PC-9 (cell line): ENCODE data around the gene KIF26A. TPM values are rescaled to one million over a fixed set of nuclear protein-coding genes. Genes with fewer than 3 reads are reported as not detected.

Experiments
- BruUV-seq: library from RNA; stranded (reverse); fragments of 400-500 nt; replicated peaks from 2 replicates; lab custom pipeline; 2021; lab: Mats Ljungman, UMichigan
- CTCF ChIA-PET: fragments of 300-600 bp; sonication (Branson Sonifier 250); formaldehyde crosslinking; loops from one replicate; lab custom pipeline; 2022; ENCODE audit warnings: antibody characterized with exemption; lab: Charles Lee
- POLR2A ChIA-PET: fragments of 300-600 bp; sonication (Branson Sonifier 250); formaldehyde crosslinking; loops from one replicate; lab custom pipeline; 2022; ENCODE audit warnings: antibody characterized with exemption; ENCODE audit not compliant: unreplicated experiment; lab: Charles Lee
- DNase-seq, 2 experiments: peaks; one replicate each; pipeline versions ENCODE4 v3.0.0 to v3.0.0-alpha.2; 2015 to 2022; ENCODE audit warnings: mixed read lengths in 1 of 2
- H2AFZ ChIP-seq: fragments of 200-600 bp; sonication (generic); 2 replicates; pipeline ENCODE4 v1.8.1; 2017; ENCODE audit warnings: antibody characterized with exemption
- H3F3A ChIP-seq: fragments of 200-600 bp; sonication (generic); 2 replicates; pipeline ENCODE4 v1.8.1; 2017; ENCODE audit warnings: antibody characterized with exemption, mild to moderate bottlenecking, low read depth; ENCODE audit not compliant: insufficient read depth
- H3K27ac ChIP-seq: fragments of 200-600 bp; sonication (generic); 2 replicates; pipeline ENCODE4 v1.6.1; 2016; ENCODE audit warnings: mixed run types
- H3K27me3 ChIP-seq: fragments of 200-600 bp; sonication (generic); 2 replicates; pipeline ENCODE4 v1.6.1; 2016; ENCODE audit warnings: low read depth, mixed run types; ENCODE audit not compliant: insufficient read depth
- H3K36me3 ChIP-seq: fragments of 200-600 bp; sonication (generic); 2 replicates; pipeline ENCODE4 v1.6.1; 2016; ENCODE audit warnings: low read depth, mixed run types
- H3K4me1 ChIP-seq: fragments of 200-600 bp; sonication (generic); replicated peaks from 2 replicates; pipeline ENCODE4 v1.6.1; 2016; ENCODE audit warnings: mixed run types; ENCODE audit not compliant: insufficient read depth
- H3K4me2 ChIP-seq: fragments of 200-600 bp; sonication (generic); 2 replicates; pipeline ENCODE4 v1.6.1; 2017; ENCODE audit warnings: mixed run types
- H3K4me3 ChIP-seq: fragments of 200-600 bp; sonication (generic); 2 replicates; pipeline ENCODE4 v1.6.1; 2016; ENCODE audit warnings: mixed run types
- H3K79me2 ChIP-seq: fragments of 200-600 bp; sonication (generic); 2 replicates; pipeline ENCODE4 v1.6.1; 2017; ENCODE audit warnings: low read depth, mixed run types
- H3K9me2 ChIP-seq: fragments of 200-600 bp; sonication (generic); 2 replicates; pipeline ENCODE4 v1.8.1; 2017; ENCODE audit warnings: mild to moderate bottlenecking; ENCODE audit not compliant: insufficient read depth
- H3K9me3 ChIP-seq: fragments of 200-600 bp; sonication (generic); 2 replicates; pipeline ENCODE4 v1.8.1; 2016; ENCODE audit warnings: low read depth; ENCODE audit not compliant: insufficient read depth
- H4K20me1 ChIP-seq: fragments of 200-600 bp; sonication (generic); 2 replicates; pipeline ENCODE4 v1.8.1; 2017; ENCODE audit not compliant: insufficient read depth
- CTCF ChIP-seq: fragments of 200-600 bp; sonication (generic); conservative IDR thresholded peaks from 2 replicates; pipeline ENCODE4 v1.6.1; 2017; ENCODE audit warnings: mixed run types, antibody characterized with exemption, mild to moderate bottlenecking, moderate library complexity
- EZH2 ChIP-seq: fragments of 200-600 bp; sonication (generic); IDR thresholded peaks from 2 replicates; pipeline ENCODE4 v1.8.0; 2017; ENCODE audit warnings: antibody characterized with exemption, low read depth
- intact Hi-C: fragments of 100-400 bp; cut with micrococcal nuclease; formaldehyde crosslinking; loops from one replicate; pipeline ENCODE4 v1.10.0; 2022; ENCODE audit not compliant: unreplicated experiment
- total RNA-seq: library from RNA; stranded (reverse); gene quantifications from 2 replicates; pipeline ENCODE4 v1.2.3, GENCODE V29; 2021

KIF26A gene
- total RNA-seq, 1 experiment from 2014 or later = 0.17 TPM

- Histone ChIP-seq H3K79me2 (no peaks in the 10 kb centered on the region), H3K36me3 (no peaks in the 10 kb centered on the region), H2AFZ (no peak overlapping the region), H3K9me3 (no peaks in the 10 kb centered on the region), H3F3A (no peaks in the 10 kb centered on the region), H3K27ac (no peak overlapping the region), H3K4me3 (no peak overlapping the region), H3K9me2 (no peaks in the 10 kb centered on the region), H3K4me1 (peaks cover 6% of the 10 kb centered on the region; the same call in 1 of the 2 replicates), H4K20me1 (no peaks in the 10 kb centered on the region), H3K4me2 (no peak overlapping the region), H3K27me3 (peaks cover 80% of the 10 kb centered on the region)
- CTCF ChIA-PET = no interaction called here
- no peak for DNase-seq
- POLR2A ChIA-PET = interaction anchor here (0.7 kb wide), 1 partner anchor 13 kb away, joined by 3 read pairs; no protein-coding TSS in a partner anchor
- no TSS peak for BruUV-seq
- intact Hi-C loops = no loop called here
- no peak for TF ChIP-seq EZH2
- TF ChIP-seq CTCF = no peak
Measured at GRCh38 chr14:104175041-104175440, 36.7 kb downstream of the KIF26A start.

- DNase-seq = no peak
- Histone ChIP-seq H3K36me3 (no peaks in the 10 kb centered on the region), H3K27me3 (peaks cover 80% of the 10 kb centered on the region), H3K27ac (no peak overlapping the region), H2AFZ (no peak overlapping the region), H3K79me2 (no peaks in the 10 kb centered on the region), H3K4me1 (peaks cover 6% of the 10 kb centered on the region; the same call in 1 of the 2 replicates), H3K4me3 (no peak overlapping the region), H3F3A (no peaks in the 10 kb centered on the region), H4K20me1 (no peaks in the 10 kb centered on the region), H3K9me2 (no peaks in the 10 kb centered on the region), H3K9me3 (no peaks in the 10 kb centered on the region), H3K4me2 (no peak overlapping the region)
- ChIA-PET POLR2A (no interaction called here), CTCF (no interaction called here)
- BruUV-seq = no TSS peak
- TF ChIP-seq EZH2 = no peak
- no peak for TF ChIP-seq CTCF
- intact Hi-C loops = no loop called here
Measured at GRCh38 chr14:104175811-104176210, 37.4 kb downstream of the KIF26A start.

GRCh38 chr14:104176611-104177010, 38.2 kb downstream of the KIF26A start:
- no TSS peak for BruUV-seq
- H3K4me1 ChIP-seq = no peaks in the 10 kb centered on the region
- H3K4me3 ChIP-seq = no peak overlapping the region
- H3K27ac ChIP-seq = no peak overlapping the region
- H3K79me2 ChIP-seq = no peaks in the 10 kb centered on the region
- DNase-seq = no peak
- intact Hi-C loops = no loop called here
- H3F3A ChIP-seq = no peaks in the 10 kb centered on the region
- POLR2A ChIA-PET = no interaction called here
- no peaks in the 10 kb centered on the region for H4K20me1 ChIP-seq
- no peak overlapping the region for H3K4me2 ChIP-seq
- peaks cover 83% of the 10 kb centered on the region for H3K27me3 ChIP-seq
- no peaks in the 10 kb centered on the region for H3K36me3 ChIP-seq
- no peaks in the 10 kb centered on the region for H3K9me2 ChIP-seq
- CTCF ChIA-PET = no interaction called here
- no peaks in the 10 kb centered on the region for H3K9me3 ChIP-seq
- no peak overlapping the region for H2AFZ ChIP-seq
- TF ChIP-seq EZH2 = no peak
- TF ChIP-seq CTCF = no peak
